GM18873 (cell line): ENCODE data around the gene ADARB2.

ENCODE experiments used
- ATAC-seq: cut with Tn5 transposase; IDR thresholded peaks from one replicate; pipeline ENCODE4 v1.9.1; 2021; ENCODE audit warnings: mild to moderate bottlenecking, moderate library complexity, moderate number of reproducible peaks; ENCODE audit not compliant: unreplicated experiment, low FRiP score

The ADARB2 gene

GRCh38 chr10:1535301-1535965 is 201.9 kb downstream of the ADARB2 start:
- ATAC-seq, result no peak

- ATAC-seq, result no peak
These were observed 202.5 kb downstream of the ADARB2 start for GRCh38 chr10:1534820-1535219.

- no peak for ATAC-seq
These were observed 204.7 kb downstream of the ADARB2 start for GRCh38 chr10:1532636-1533035.

GRCh38 chr10:1531883-1532597 is 205.3 kb downstream of the ADARB2 start:
- ATAC-seq, result no peak

- no peak for ATAC-seq
These were observed 206.3 kb downstream of the ADARB2 start for GRCh38 chr10:1530871-1531517.

- ATAC-seq, result no peak
These were observed 207.4 kb downstream of the ADARB2 start for GRCh38 chr10:1529806-1530413.

GRCh38 chr10:1527951-1528350 is 209.4 kb downstream of the ADARB2 start:
- ATAC-seq, result no peak

- ATAC-seq, result no peak
These were observed 210.8 kb downstream of the ADARB2 start for GRCh38 chr10:1526436-1527055.

GRCh38 chr10:1525354-1526162 is 211.8 kb downstream of the ADARB2 start:
- no peak for ATAC-seq

GRCh38 chr10:1524540-1524939 is 212.8 kb downstream of the ADARB2 start:
- no peak for ATAC-seq

GRCh38 chr10:1523221-1523620 is 214.1 kb downstream of the ADARB2 start:
- no peak for ATAC-seq

- no peak for ATAC-seq
These were observed 215.1 kb downstream of the ADARB2 start for GRCh38 chr10:1522237-1522636.

GRCh38 chr10:1521741-1522140 is 215.6 kb downstream of the ADARB2 start:
- ATAC-seq, result no peak

GRCh38 chr10:1520909-1521565 is 216.3 kb downstream of the ADARB2 start:
- no peak for ATAC-seq

GRCh38 chr10:1519391-1519790 is 217.9 kb downstream of the ADARB2 start:
- no peak for ATAC-seq

- ATAC-seq, result no peak
These were observed 219.6 kb downstream of the ADARB2 start for GRCh38 chr10:1517684-1518083.

GRCh38 chr10:1516492-1517165 is 220.7 kb downstream of the ADARB2 start:
- no peak for ATAC-seq

GRCh38 chr10:1515780-1516491 is 221.4 kb downstream of the ADARB2 start:
- no peak for ATAC-seq
